Pericardium fibroblast (primary cell): Measurements from ENCODE around the gene FER. TPM values are rescaled to one million over a fixed set of nuclear protein-coding genes. Genes with fewer than 3 reads are reported as not detected.

ENCODE experiments used
- total RNA-seq: library from RNA; depleted of rRNA; stranded (reverse); fragments of >200 nt; gene quantifications from 2 replicates; pipeline ENCODE4 v1.2.3, GENCODE V29; 2015

FER gene
- total RNA-seq = 8.3 and 20.3 TPM in 2 replicates

DNA sequence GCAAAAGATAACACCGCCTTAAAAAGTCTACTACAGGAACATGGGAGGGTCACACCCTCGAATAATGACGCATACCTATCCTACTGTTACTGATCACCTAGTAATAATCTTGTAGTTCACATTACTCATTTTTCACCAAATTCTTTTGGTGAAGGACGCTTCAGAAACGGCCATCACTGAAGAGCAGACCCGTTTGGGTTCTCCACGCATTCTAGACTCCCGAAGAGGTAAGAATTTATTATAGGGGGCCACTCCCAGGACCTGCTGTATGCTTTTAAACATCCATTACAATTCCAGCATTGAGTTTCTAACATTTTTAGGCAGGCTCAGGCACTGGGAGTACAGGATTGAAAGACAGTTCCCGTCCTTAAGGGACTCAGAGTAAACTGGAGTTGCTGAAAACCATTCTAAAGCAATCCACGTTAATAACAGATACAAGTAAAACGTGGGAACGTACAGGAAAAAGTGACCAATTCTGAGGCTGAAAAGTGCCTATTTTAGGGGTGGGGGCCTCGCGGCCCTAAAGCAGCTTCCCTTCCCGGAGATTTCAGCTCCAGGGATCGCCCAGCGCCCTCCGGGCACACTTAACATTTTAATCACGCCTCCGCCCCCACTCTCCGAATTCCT is at the start of gene FER:
FER (plus strand) TSS at position 124 of the 627 bp plus-strand sequence. CDS start 50,286 bp downstream, outside the sequence.

